OCI-LY7 (cell line): Measurements from ENCODE around the gene SYTL3. TPM values are rescaled to one million over a fixed set of nuclear protein-coding genes. Genes with fewer than 3 reads are reported as not detected.

Experiments used
- BruUV-seq: library from RNA; stranded (reverse); fragments of 400-500 nt; replicated peaks from 2 replicates; lab custom pipeline; 2021; lab: Mats Ljungman, UMichigan
- CTCF ChIA-PET: fragments of 300-600 bp; sonication (Branson Sonifier 250); formaldehyde crosslinking; loops from one replicate; lab custom pipeline; 2022; ENCODE audit warnings: antibody characterized with exemption; ENCODE audit not compliant: unreplicated experiment; lab: Charles Lee
- POLR2A ChIA-PET: fragments of 300-600 bp; sonication (Branson Sonifier 250); formaldehyde crosslinking; loops from one replicate; lab custom pipeline; 2022; ENCODE audit warnings: antibody characterized with exemption; lab: Charles Lee
- DNase-seq: peaks from one replicate; pipeline ENCODE4 v3.0.0-alpha.2; 2015; ENCODE audit warnings: low spot score
- H2AFZ ChIP-seq: fragments of 200-600 bp; sonication (generic), shearing (Covaris generic); 2 replicates; pipeline ENCODE4 v1.6.1; 2014; ENCODE audit warnings: mild to moderate bottlenecking, antibody characterized with exemption, low read length, moderate library complexity
- H3K27ac ChIP-seq: fragments of 200-600 bp; sonication (generic); 2 replicates; pipeline ENCODE4 v1.5.1; 2014; ENCODE audit warnings: mixed run types, low read depth, mild to moderate bottlenecking, moderate library complexity, low read length, inconsistent platforms; ENCODE audit not compliant: poor library complexity, severe bottlenecking
- H3K36me3 ChIP-seq: fragments of 200-600 bp; sonication (generic); 2 replicates; pipeline ENCODE4 v1.6.1; 2014; ENCODE audit warnings: mild to moderate bottlenecking, antibody characterized with exemption, low read length, moderate library complexity, mixed read lengths; ENCODE audit not compliant: insufficient read depth
- H3K4me1 ChIP-seq: fragments of 200-600 bp; sonication (generic); 2 replicates; pipeline ENCODE4 v1.5.1; 2014; ENCODE audit warnings: mild to moderate bottlenecking, low read length; ENCODE audit not compliant: insufficient read depth, poor library complexity, severe bottlenecking
- H3K4me2 ChIP-seq: fragments of 200-600 bp; sonication (generic); 2 replicates; pipeline ENCODE4 v1.6.1; 2014; ENCODE audit warnings: mild to moderate bottlenecking, low read length
- H3K4me3 ChIP-seq: fragments of 200-600 bp; sonication (generic); 2 replicates; pipeline ENCODE4 v1.5.1; 2014; ENCODE audit warnings: mild to moderate bottlenecking, low read depth, low read length; ENCODE audit not compliant: poor library complexity, severe bottlenecking
- H3K79me2 ChIP-seq: fragments of 200-600 bp; sonication (generic); 2 replicates; pipeline ENCODE4 v1.6.1; 2016; ENCODE audit warnings: low read depth, mild to moderate bottlenecking, low read length, moderate library complexity, mixed read lengths; ENCODE audit not compliant: insufficient read depth
- H3K9me2 ChIP-seq: fragments of 200-600 bp; sonication (generic); 2 replicates; pipeline ENCODE4 v1.6.1; 2016; ENCODE audit warnings: mild to moderate bottlenecking, low read length, mixed read lengths; ENCODE audit not compliant: insufficient read depth
- H3K9me3 ChIP-seq: fragments of 200-600 bp; sonication (generic); 2 replicates; pipeline ENCODE4 v1.6.1; 2014; ENCODE audit warnings: mild to moderate bottlenecking, mixed run types, low read length, mixed read lengths
- H4K20me1 ChIP-seq: fragments of 200-600 bp; sonication (generic); 2 replicates; pipeline ENCODE4 v1.6.1; 2014; ENCODE audit warnings: mild to moderate bottlenecking, antibody characterized with exemption, low read length, moderate library complexity, mixed read lengths; ENCODE audit not compliant: insufficient read depth
- EZH2phosphoT487 ChIP-seq: fragments of 200-600 bp; sonication (generic); IDR thresholded peaks from 2 replicates; pipeline ENCODE4 v1.6.1; 2018; ENCODE audit warnings: low read depth, borderline replicate concordance, mild to moderate bottlenecking, mixed run types, antibody characterized with exemption, low read length, moderate library complexity, mixed read lengths
- intact Hi-C: fragments of 100-400 bp; cut with micrococcal nuclease; formaldehyde crosslinking; loops from one replicate; pipeline ENCODE4 v1.10.0; 2022; ENCODE audit not compliant: unreplicated experiment
- total RNA-seq, 2 experiments: library from RNA; depleted of rRNA in 1 of 2; stranded (reverse); fragments of >200 nt in 1 of 2; shearing (Covaris generic) in 1 of 2; gene quantifications; 2 replicates each; pipeline ENCODE4 v1.2.3, GENCODE V29; 2014 to 2022
- TF ChIP-seq, protein P1 (sequence below): fragments of 200-600 bp; sonication (generic); conservative IDR thresholded peaks from 2 replicates; pipeline ENCODE4 v1.5.1; 2014; ENCODE audit warnings: mild to moderate bottlenecking, antibody characterized with exemption, low read length, moderate library complexity, mixed read lengths

Gene SYTL3
- total RNA-seq, 2 experiments from 2014 or later = 0.32 to 0.89 TPM

GRCh38 chr6:158718461-158719046 is 68.7 kb downstream of the SYTL3 start:
- Histone ChIP-seq H3K9me2 (no peaks in the 10 kb centered on the region), H3K36me3 (no peaks in the 10 kb centered on the region), H3K4me1 (peaks cover 41% of the 10 kb centered on the region), H4K20me1 (no peaks in the 10 kb centered on the region), H2AFZ (no peak overlapping the region), H3K9me3 (no peaks in the 10 kb centered on the region), H3K79me2 (no peaks in the 10 kb centered on the region), H3K4me3 (no peak overlapping the region), H3K27ac (no peak overlapping the region), H3K4me2 (peak overlapping the region; percentile 70; the same call in 1 of the 2 replicates)
- no TSS peak for BruUV-seq
- DNase-seq = peak; percentile 45
- intact Hi-C loops = loop anchor here (1.0 to 5.0 kb wide), 3 partner anchors 89 to 254 kb away; no protein-coding TSS in a partner anchor
- POLR2A ChIA-PET = interaction anchor here (0.6 to 1.4 kb wide), 2 partner anchors 71 to 252 kb away, joined by 3 read pairs; no protein-coding TSS in a partner anchor
- CTCF ChIA-PET = interaction anchor here (0.6 to 1.6 kb wide), 4 partner anchors 12 to 313 kb away, joined by 3 to 4 read pairs (median 3); no protein-coding TSS in a partner anchor
- TF ChIP-seq, protein P1, sequence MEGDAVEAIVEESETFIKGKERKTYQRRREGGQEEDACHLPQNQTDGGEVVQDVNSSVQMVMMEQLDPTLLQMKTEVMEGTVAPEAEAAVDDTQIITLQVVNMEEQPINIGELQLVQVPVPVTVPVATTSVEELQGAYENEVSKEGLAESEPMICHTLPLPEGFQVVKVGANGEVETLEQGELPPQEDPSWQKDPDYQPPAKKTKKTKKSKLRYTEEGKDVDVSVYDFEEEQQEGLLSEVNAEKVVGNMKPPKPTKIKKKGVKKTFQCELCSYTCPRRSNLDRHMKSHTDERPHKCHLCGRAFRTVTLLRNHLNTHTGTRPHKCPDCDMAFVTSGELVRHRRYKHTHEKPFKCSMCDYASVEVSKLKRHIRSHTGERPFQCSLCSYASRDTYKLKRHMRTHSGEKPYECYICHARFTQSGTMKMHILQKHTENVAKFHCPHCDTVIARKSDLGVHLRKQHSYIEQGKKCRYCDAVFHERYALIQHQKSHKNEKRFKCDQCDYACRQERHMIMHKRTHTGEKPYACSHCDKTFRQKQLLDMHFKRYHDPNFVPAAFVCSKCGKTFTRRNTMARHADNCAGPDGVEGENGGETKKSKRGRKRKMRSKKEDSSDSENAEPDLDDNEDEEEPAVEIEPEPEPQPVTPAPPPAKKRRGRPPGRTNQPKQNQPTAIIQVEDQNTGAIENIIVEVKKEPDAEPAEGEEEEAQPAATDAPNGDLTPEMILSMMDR = peak; percentile 88
- no peak for TF ChIP-seq EZH2phosphoT487

DNA sequence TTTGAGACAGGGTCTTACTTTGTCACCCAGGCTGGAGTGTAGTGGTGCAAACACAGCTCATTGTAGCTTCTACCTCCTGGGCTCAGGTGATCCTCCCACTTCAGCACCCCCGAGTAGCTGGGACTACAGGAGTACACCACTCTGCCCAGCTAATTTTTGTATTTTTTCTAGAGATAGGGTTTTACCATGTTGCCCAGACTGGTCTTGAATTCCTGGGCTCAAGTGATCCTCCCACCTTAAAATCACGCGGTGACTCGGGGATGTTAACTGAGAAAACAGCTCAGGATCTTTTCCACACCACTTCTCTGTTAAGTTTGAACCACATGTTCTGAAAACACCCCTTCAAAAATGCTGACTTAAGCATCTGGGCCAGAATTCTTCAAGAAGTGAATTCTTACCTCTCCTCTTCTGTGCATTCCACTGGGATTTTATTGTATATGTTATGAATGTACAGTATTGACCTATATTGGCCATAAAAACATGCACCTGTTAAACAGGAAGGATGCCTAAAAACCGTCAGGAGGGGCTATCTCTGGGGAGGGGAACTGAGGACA is 72.4 kb downstream of the SYTL3 start:
- no peaks in the 10 kb centered on the region for H3K9me2 ChIP-seq
- peaks cover 12% of the 10 kb centered on the region for H3K4me1 ChIP-seq
- TF ChIP-seq EZH2phosphoT487 = no peak
- TF ChIP-seq, protein P1 = no peak
- H3K9me3 ChIP-seq = no peaks in the 10 kb centered on the region
- ChIA-PET POLR2A (interaction anchor here (0.7 kb wide), 3 partner anchors 59 to 123 kb away, joined by 3 to 5 read pairs (median 3); no protein-coding TSS in a partner anchor), CTCF (no interaction called here)
- intact Hi-C loops = no loop called here
- H3K36me3 ChIP-seq = no peaks in the 10 kb centered on the region
- H2AFZ ChIP-seq = no peak overlapping the region
- no peak overlapping the region for H3K4me2 ChIP-seq
- no TSS peak for BruUV-seq
- DNase-seq = no peak
- no peaks in the 10 kb centered on the region for H4K20me1 ChIP-seq
- no peak overlapping the region for H3K27ac ChIP-seq
- H3K79me2 ChIP-seq = no peaks in the 10 kb centered on the region
- H3K4me3 ChIP-seq = no peak overlapping the region

GRCh38 chr6:158725704-158726103 is 75.8 kb downstream of the SYTL3 start:
- H3K4me1 ChIP-seq = no peaks in the 10 kb centered on the region

More at GRCh38 chr6:158725704-158726103, 75.8 kb downstream of the SYTL3 start:
- Histone ChIP-seq H3K4me2 (no peak overlapping the region), H3K9me2 (no peaks in the 10 kb centered on the region), H3K36me3 (no peaks in the 10 kb centered on the region), H3K9me3 (no peaks in the 10 kb centered on the region), H3K27ac (no peak overlapping the region), H4K20me1 (no peaks in the 10 kb centered on the region), H2AFZ (no peak overlapping the region), H3K4me3 (no peak overlapping the region), H3K79me2 (no peaks in the 10 kb centered on the region)
- BruUV-seq = no TSS peak
- DNase-seq = no peak
- POLR2A ChIA-PET = no interaction called here
- CTCF ChIA-PET = interaction anchor here (0.5 kb wide), 1 partner anchor 450 kb away, joined by 3 read pairs; no protein-coding TSS in a partner anchor
- TF ChIP-seq, protein P1 = no peak
- TF ChIP-seq EZH2phosphoT487 = no peak
- intact Hi-C loops = no loop called here
